ENCODE results near the gene TYSND1.

DNA sequence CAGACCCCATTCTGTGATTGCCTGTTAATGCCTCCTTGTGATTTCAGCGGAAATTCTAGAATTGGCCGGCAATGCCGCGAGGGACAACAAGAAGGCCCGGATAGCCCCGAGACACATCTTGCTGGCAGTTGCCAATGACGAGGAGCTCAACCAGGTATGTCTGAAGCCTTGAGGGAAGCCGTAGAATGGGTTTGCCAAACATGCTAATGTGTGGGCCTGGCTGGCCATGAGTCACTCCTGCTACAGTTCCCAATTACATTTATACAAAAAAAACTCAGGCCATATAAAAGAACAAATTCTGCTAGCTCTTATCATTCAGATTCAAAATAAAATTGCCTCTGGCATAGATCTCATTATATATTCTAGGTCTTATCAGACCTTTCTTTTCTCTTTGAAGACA lies 56.5 kb downstream of the TYSND1 start:
- TF ChIP-seq, protein P1, sequence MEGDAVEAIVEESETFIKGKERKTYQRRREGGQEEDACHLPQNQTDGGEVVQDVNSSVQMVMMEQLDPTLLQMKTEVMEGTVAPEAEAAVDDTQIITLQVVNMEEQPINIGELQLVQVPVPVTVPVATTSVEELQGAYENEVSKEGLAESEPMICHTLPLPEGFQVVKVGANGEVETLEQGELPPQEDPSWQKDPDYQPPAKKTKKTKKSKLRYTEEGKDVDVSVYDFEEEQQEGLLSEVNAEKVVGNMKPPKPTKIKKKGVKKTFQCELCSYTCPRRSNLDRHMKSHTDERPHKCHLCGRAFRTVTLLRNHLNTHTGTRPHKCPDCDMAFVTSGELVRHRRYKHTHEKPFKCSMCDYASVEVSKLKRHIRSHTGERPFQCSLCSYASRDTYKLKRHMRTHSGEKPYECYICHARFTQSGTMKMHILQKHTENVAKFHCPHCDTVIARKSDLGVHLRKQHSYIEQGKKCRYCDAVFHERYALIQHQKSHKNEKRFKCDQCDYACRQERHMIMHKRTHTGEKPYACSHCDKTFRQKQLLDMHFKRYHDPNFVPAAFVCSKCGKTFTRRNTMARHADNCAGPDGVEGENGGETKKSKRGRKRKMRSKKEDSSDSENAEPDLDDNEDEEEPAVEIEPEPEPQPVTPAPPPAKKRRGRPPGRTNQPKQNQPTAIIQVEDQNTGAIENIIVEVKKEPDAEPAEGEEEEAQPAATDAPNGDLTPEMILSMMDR (CRISPR knock-in tag; IDR thresholded peaks at IDR 0.05): no peak
- TF ChIP-seq ELF1 (CRISPR knock-in tag; IDR thresholded peaks at IDR 0.05): no peak
- TF ChIP-seq, protein P2, sequence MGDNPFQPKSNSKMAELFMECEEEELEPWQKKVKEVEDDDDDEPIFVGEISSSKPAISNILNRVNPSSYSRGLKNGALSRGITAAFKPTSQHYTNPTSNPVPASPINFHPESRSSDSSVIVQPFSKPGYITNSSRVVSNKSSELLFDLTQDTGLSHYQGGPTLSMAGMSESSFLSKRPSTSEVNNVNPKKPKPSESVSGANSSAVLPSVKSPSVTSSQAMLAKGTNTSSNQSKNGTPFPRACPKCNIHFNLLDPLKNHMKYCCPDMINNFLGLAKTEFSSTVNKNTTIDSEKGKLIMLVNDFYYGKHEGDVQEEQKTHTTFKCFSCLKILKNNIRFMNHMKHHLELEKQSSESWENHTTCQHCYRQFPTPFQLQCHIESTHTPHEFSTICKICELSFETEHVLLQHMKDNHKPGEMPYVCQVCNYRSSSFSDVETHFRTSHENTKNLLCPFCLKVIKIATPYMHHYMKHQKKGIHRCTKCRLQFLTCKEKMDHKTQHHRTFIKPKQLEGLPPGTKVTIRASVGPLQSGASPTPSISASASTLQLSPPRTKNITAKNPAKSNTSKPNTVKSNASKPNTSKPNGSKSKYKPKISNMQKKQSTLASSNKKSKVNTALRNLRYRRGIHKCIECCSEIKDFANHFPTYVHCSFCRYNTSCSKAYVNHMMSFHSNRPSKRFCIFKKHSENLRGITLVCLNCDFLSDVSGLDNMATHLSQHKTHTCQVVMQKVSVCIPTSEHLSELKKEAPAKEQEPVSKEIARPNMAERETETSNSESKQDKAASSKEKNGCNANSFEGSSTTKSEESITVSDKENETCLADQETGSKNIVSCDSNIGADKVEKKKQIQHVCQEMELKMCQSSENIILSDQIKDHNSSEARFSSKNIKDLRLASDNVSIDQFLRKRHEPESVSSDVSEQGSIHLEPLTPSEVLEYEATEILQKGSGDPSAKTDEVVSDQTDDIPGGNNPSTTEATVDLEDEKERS (CRISPR knock-in tag; IDR thresholded peaks at IDR 0.05): no peak
- no peak for TF ChIP-seq MYNN (CRISPR knock-in tag; IDR thresholded peaks at IDR 0.05; ENCODE audit: low read depth)
- no peak for TF ChIP-seq TAF1 (CRISPR knock-in tag; IDR thresholded peaks at IDR 0.05)
- TF ChIP-seq ARID2 (CRISPR knock-in tag; IDR thresholded peaks at IDR 0.05; ENCODE audit: borderline replicate concordance): no peak
- no peak for TF ChIP-seq DPF2 (CRISPR knock-in tag; IDR thresholded peaks at IDR 0.05; ENCODE audit: borderline replicate concordance, low read depth)
- TF ChIP-seq ZNF350 (CRISPR knock-in tag; IDR thresholded peaks at IDR 0.05; ENCODE audit: borderline replicate concordance, low read depth): no peak
- no peak for TF ChIP-seq ZNF652 (CRISPR knock-in tag; IDR thresholded peaks at IDR 0.05; ENCODE audit: borderline replicate concordance, low read depth)

All from HepG2 (cell line).